GM21381 (cell line): ENCODE measurements around the gene LRRC58.
"Not testable (repeated sequence)": the region's sequence is repeated elsewhere in the genome, so short reads cannot be mapped to it uniquely, and the experiment has no call there.

ENCODE experiments used
- ATAC-seq: cut with Tn5 transposase; IDR thresholded peaks from one replicate; pipeline ENCODE4 v1.9.1; 2021; ENCODE audit warnings: mild to moderate bottlenecking, moderate library complexity; ENCODE audit not compliant: unreplicated experiment

Gene LRRC58

GRCh38 chr3:120341658-120342346, 7.4 kb downstream of the LRRC58 start:
- no peak for ATAC-seq

GRCh38 chr3:120339362-120339761, 9.8 kb downstream of the LRRC58 start:
- no peak for ATAC-seq

- ATAC-seq, result no peak
Observed at GRCh38 chr3:120338517-120338916, 10.6 kb downstream of the LRRC58 start.

- ATAC-seq, result no peak
Observed at GRCh38 chr3:120332646-120333045, 16.5 kb downstream of the LRRC58 start.

- ATAC-seq, result no peak
Observed at GRCh38 chr3:120331076-120331475, 18.1 kb downstream of the LRRC58 start.

- no peak for ATAC-seq
Observed at GRCh38 chr3:120326784-120327183, 22.4 kb downstream of the LRRC58 start.

GRCh38 chr3:120324190-120324589, 25.0 kb downstream of the LRRC58 start:
- ATAC-seq, result no peak

GRCh38 chr3:120323761-120324160, 25.4 kb downstream of the LRRC58 start:
- ATAC-seq, result not testable (repeated sequence)

- no peak for ATAC-seq
Observed at GRCh38 chr3:120311863-120312794, 37.0 kb downstream of the LRRC58 start.

- ATAC-seq, result no peak
Observed at GRCh38 chr3:120306519-120307455, 42.4 kb downstream of the LRRC58 start.

GRCh38 chr3:120304616-120305015, 44.5 kb downstream of the LRRC58 start:
- ATAC-seq, result no peak

GRCh38 chr3:120302361-120302760, 46.8 kb downstream of the LRRC58 start:
- ATAC-seq, result no peak

GRCh38 chr3:120300971-120301370, 48.2 kb downstream of the LRRC58 start:
- no peak for ATAC-seq

GRCh38 chr3:120299403-120299802, 49.8 kb downstream of the LRRC58 start:
- no peak for ATAC-seq

GRCh38 chr3:120298996-120299395, 50.2 kb downstream of the LRRC58 start:
- ATAC-seq, result no peak

GRCh38 chr3:120291552-120291951, 57.6 kb downstream of the LRRC58 start:
- ATAC-seq, result not testable (repeated sequence)

- ATAC-seq, result no peak
Observed at GRCh38 chr3:120289636-120290035, 59.5 kb downstream of the LRRC58 start.

GRCh38 chr3:120286465-120286864, 62.7 kb downstream of the LRRC58 start:
- no peak for ATAC-seq

GRCh38 chr3:120285508-120285841, 63.7 kb downstream of the LRRC58 start:
- ATAC-seq, result no peak

- no peak for ATAC-seq
Observed at GRCh38 chr3:120284747-120285507, 64.2 kb downstream of the LRRC58 start, which contains the start of gene GPR156. TSS of gene GPR156 (minus strand) at chr3:120285222. CDS start at chr3:120244098, 41,124 bp downstream.
